Measurements from ENCODE around the gene DTX3. TPM values are rescaled to one million over a fixed set of nuclear protein-coding genes. Genes with fewer than 3 reads are reported as not detected.

The DTX3 gene
- total RNA-seq, 1 experiment from 2014 or later = 61.7 TPM

- intact Hi-C loops (cut with micrococcal nuclease; ENCODE audit: unreplicated experiment) = no loop called here
- ChIA-PET POLR2A (ENCODE audit: low non-redundant PET) (no interaction called here), CTCF (no interaction called here)
- Histone ChIP-seq H3K27ac (ENCODE audit: low read depth, low read length, poor library complexity, severe bottlenecking) (no peak overlapping the region), H3K4me3 (ENCODE audit: low read depth, low read length, poor library complexity, severe bottlenecking) (no peak overlapping the region), H3K9me3 (ENCODE audit: low read depth, low read length, poor library complexity, severe bottlenecking) (no peaks in the 10 kb centered on the region), H3K4me1 (ENCODE audit: insufficient read depth, low read length, poor library complexity, severe bottlenecking) (peaks cover 8% of the 10 kb centered on the region), H3K36me3 (ENCODE audit: insufficient read depth, low read length, poor library complexity, severe bottlenecking) (peaks cover 21% of the 10 kb centered on the region), H3K27me3 (replicated peaks; ENCODE audit: insufficient read depth, low read depth, low read length, poor library complexity) (no peaks in the 10 kb centered on the region)
- no TSS peak for BruUV-seq (replicated peaks)
- TF ChIP-seq EZH2 (IDR thresholded peaks at IDR 0.05; ENCODE audit: borderline replicate concordance, low read depth, low read length, poor library complexity, severe bottlenecking) (no peak), CTCF (conservative IDR thresholded peaks at IDR 0.05; ENCODE audit: low read depth, low read length) (no peak)
- DNase-seq (ENCODE audit: low spot score) = no peak
Measured at GRCh38 chr12:57628280-57629191, 23.9 kb downstream of the DTX3 start.

GRCh38 chr12:57629897-57630471 is 25.4 kb downstream of the DTX3 start:
- intact Hi-C loops (cut with micrococcal nuclease; ENCODE audit: unreplicated experiment) = no loop called here
- Histone ChIP-seq H3K4me3 (ENCODE audit: low read depth, low read length, poor library complexity, severe bottlenecking) (no peak overlapping the region), H3K27me3 (replicated peaks; ENCODE audit: insufficient read depth, low read depth, low read length, poor library complexity) (no peaks in the 10 kb centered on the region), H3K4me1 (ENCODE audit: insufficient read depth, low read length, poor library complexity, severe bottlenecking) (peaks cover 15% of the 10 kb centered on the region), H3K36me3 (ENCODE audit: insufficient read depth, low read length, poor library complexity, severe bottlenecking) (peaks cover 21% of the 10 kb centered on the region), H3K27ac (ENCODE audit: low read depth, low read length, poor library complexity, severe bottlenecking) (no peak overlapping the region), H3K9me3 (ENCODE audit: low read depth, low read length, poor library complexity, severe bottlenecking) (no peaks in the 10 kb centered on the region)
- no peak for DNase-seq (ENCODE audit: low spot score)
- ChIA-PET CTCF (interaction anchor here (1.7 kb wide), 1 partner anchor 46 kb away, joined by 4 read pairs; no protein-coding TSS in a partner anchor), POLR2A (ENCODE audit: low non-redundant PET) (interaction anchor here (0.7 kb wide), 1 partner anchor 1569 kb away, joined by 3 read pairs; no protein-coding TSS in a partner anchor)
- BruUV-seq (replicated peaks) = no TSS peak
- TF ChIP-seq EZH2 (IDR thresholded peaks at IDR 0.05; ENCODE audit: borderline replicate concordance, low read depth, low read length, poor library complexity, severe bottlenecking) = no peak
- TF ChIP-seq CTCF (conservative IDR thresholded peaks at IDR 0.05; ENCODE audit: low read depth, low read length) = no peak

- intact Hi-C loops (cut with micrococcal nuclease; ENCODE audit: unreplicated experiment) = no loop called here
- ChIA-PET POLR2A (ENCODE audit: low non-redundant PET) (interaction anchor here (0.7 kb wide), 1 partner anchor 1570 kb away, joined by 3 read pairs; no protein-coding TSS in a partner anchor), CTCF (interaction anchor here (1.7 kb wide), 1 partner anchor 47 kb away, joined by 4 read pairs; no protein-coding TSS in a partner anchor)
- H3K4me1 ChIP-seq (ENCODE audit: insufficient read depth, low read length, poor library complexity, severe bottlenecking) = peaks cover 15% of the 10 kb centered on the region
- no peaks in the 10 kb centered on the region for H3K9me3 ChIP-seq (ENCODE audit: low read depth, low read length, poor library complexity, severe bottlenecking)
- no peak overlapping the region for H3K27ac ChIP-seq (ENCODE audit: low read depth, low read length, poor library complexity, severe bottlenecking)
- H3K4me3 ChIP-seq (ENCODE audit: low read depth, low read length, poor library complexity, severe bottlenecking) = no peak overlapping the region
- no TSS peak for BruUV-seq (replicated peaks)
- DNase-seq (ENCODE audit: low spot score) = no peak
- H3K27me3 ChIP-seq (replicated peaks; ENCODE audit: insufficient read depth, low read depth, low read length, poor library complexity) = no peaks in the 10 kb centered on the region
- TF ChIP-seq CTCF (conservative IDR thresholded peaks at IDR 0.05; ENCODE audit: low read depth, low read length) = no peak
- no peak for TF ChIP-seq EZH2 (IDR thresholded peaks at IDR 0.05; ENCODE audit: borderline replicate concordance, low read depth, low read length, poor library complexity, severe bottlenecking)
- peaks cover 20% of the 10 kb centered on the region for H3K36me3 ChIP-seq (ENCODE audit: insufficient read depth, low read length, poor library complexity, severe bottlenecking)
Measured at GRCh38 chr12:57630891-57631433, 26.3 kb downstream of the DTX3 start.
